H1 (cell line): ENCODE data around the gene RSPH9. TPM values are rescaled to one million over a fixed set of nuclear protein-coding genes. Genes with fewer than 3 reads are reported as not detected.

Experiments used
- CTCF ChIA-PET: fragments of 300-600 bp; sonication (Branson Sonifier 250); formaldehyde crosslinking; loops from one replicate; lab custom pipeline; 2021; ENCODE audit not compliant: partially characterized antibody; lab: Charles Lee
- POLR2A ChIA-PET: fragments of 300-600 bp; sonication (Branson Sonifier 250); formaldehyde crosslinking; loops from one replicate; lab custom pipeline; 2021; ENCODE audit warnings: inconsistent platforms; ENCODE audit not compliant: partially characterized antibody; lab: Charles Lee
- DNase-seq, 2 experiments: peaks; one replicate each; pipeline versions ENCODE4 v3.0.0 to v3.0.0-alpha.2; 2010 to 2022; ENCODE audit warnings: low spot score in 2 of 2, low read depth in 1 of 2, mixed read lengths in 1 of 2
- FAIRE-seq: peaks from 2 replicates; lab custom pipeline; 2011; peaks lifted over from hg19 to GRCh38; lab: Jason Lieb, UNC
- H2AFZ ChIP-seq: 2 replicates; pipeline ENCODE4 v1.8.1; 2012; ENCODE audit warnings: low read length, inconsistent platforms
- H2AK5ac ChIP-seq: 2 replicates; pipeline ENCODE4 v1.6.1; 2013; ENCODE audit warnings: low read depth, low read length
- H2BK120ac ChIP-seq: replicated peaks from 2 replicates; pipeline ENCODE3; 2013; ENCODE audit warnings: low read depth, low read length, inconsistent platforms
- H2BK12ac ChIP-seq: 2 replicates; pipeline ENCODE4 v1.6.1; 2013; ENCODE audit warnings: low read depth, low read length
- H2BK15ac ChIP-seq: 2 replicates; pipeline ENCODE4 v1.6.1; 2013; ENCODE audit warnings: low read length
- H2BK20ac ChIP-seq: 2 replicates; pipeline ENCODE4 v1.6.1; 2013; ENCODE audit warnings: low read length
- H2BK5ac ChIP-seq: 2 replicates; pipeline ENCODE4 v1.6.1; 2013; ENCODE audit warnings: low read depth, low read length
- H3K14ac ChIP-seq: 2 replicates; pipeline ENCODE4 v1.6.1; 2013; ENCODE audit warnings: inconsistent platforms; ENCODE audit not compliant: insufficient read length
- H3K18ac ChIP-seq: 2 replicates; pipeline ENCODE4 v1.6.1; 2013; ENCODE audit warnings: low read length; ENCODE audit errors: extremely low read depth
- H3K23ac ChIP-seq: 2 replicates; pipeline ENCODE4 v1.6.1; 2013; ENCODE audit warnings: inconsistent platforms; ENCODE audit not compliant: insufficient read length
- H3K23me2 ChIP-seq: 2 replicates; pipeline ENCODE4 v1.6.1; 2013; ENCODE audit warnings: low read depth, low read length
- H3K27ac ChIP-seq: 2 replicates; pipeline ENCODE4 v1.6.1; 2011; ENCODE audit warnings: low read depth, low read length, inconsistent platforms
- H3K27me3 ChIP-seq, 4 experiments: replicated peaks in 1 of 4; 1 replicate in 1 of 4; 2 replicates in 3 of 4; pipeline versions ENCODE4 v1.6.1 to v1.8.1; 2011 to 2013; ENCODE audit warnings: low read length in 3 of 4, mild to moderate bottlenecking in 3 of 4, inconsistent platforms in 2 of 4, mixed read lengths in 2 of 4, moderate library complexity in 1 of 4; ENCODE audit not compliant: control insufficient read depth in 3 of 4, insufficient read depth in 3 of 4; ENCODE audit errors: extremely low read depth in 1 of 4
- H3K36me3 ChIP-seq, 4 experiments: 2 replicates each; pipeline versions ENCODE4 v1.6.1 to v1.8.1; 2011 to 2013; ENCODE audit warnings: mild to moderate bottlenecking in 4 of 4, low read length in 3 of 4, moderate library complexity in 2 of 4, control low read depth in 1 of 4, inconsistent platforms in 1 of 4; ENCODE audit not compliant: insufficient read depth in 4 of 4, control insufficient read depth in 2 of 4
- H3K4ac ChIP-seq: replicated peaks from 2 replicates; pipeline ENCODE3; 2013; ENCODE audit warnings: low read length, low read depth, mixed read lengths, inconsistent platforms; ENCODE audit not compliant: insufficient read length
- H3K4me1 ChIP-seq, 4 experiments: replicated peaks in 1 of 4; 1 replicate in 1 of 4; 2 replicates in 3 of 4; pipeline versions ENCODE4 v1.6.1 to v1.8.1; 2011 to 2013; ENCODE audit warnings: low read length in 3 of 4, inconsistent platforms in 2 of 4, mixed read lengths in 1 of 4; ENCODE audit not compliant: insufficient read depth in 4 of 4, control insufficient read depth in 3 of 4
- H3K4me2 ChIP-seq, 2 experiments: 2 replicates each; pipeline versions ENCODE4 v1.6.1 to v1.8.1; 2011 to 2013; ENCODE audit warnings: low read depth in 2 of 2, low read length in 2 of 2, control low read depth in 1 of 2, inconsistent platforms in 1 of 2, mild to moderate bottlenecking in 1 of 2; ENCODE audit not compliant: insufficient read depth in 1 of 2
- H3K4me3 ChIP-seq, 4 experiments: fragments of 200-600, 300-600 bp in 1 of 4; sonication (generic), shearing (Covaris generic), sonication (Bioruptor Twin) in 1 of 4; 2 replicates each; pipeline versions ENCODE4 v1.5.1 to v1.8.1; 2011 to 2016; ENCODE audit warnings: low read length in 4 of 4, low read depth in 3 of 4, control low read depth in 2 of 4, inconsistent platforms in 2 of 4, mild to moderate bottlenecking in 2 of 4, mixed read lengths in 1 of 4, moderate library complexity in 1 of 4; ENCODE audit not compliant: insufficient read depth in 2 of 4; ENCODE audit errors: extremely low read depth in 1 of 4
- H3K56ac ChIP-seq: replicated peaks from 2 replicates; pipeline ENCODE3; 2013; ENCODE audit warnings: low read depth, mild to moderate bottlenecking, mixed read lengths, low read length, inconsistent platforms; ENCODE audit not compliant: insufficient read length
- H3K79me1 ChIP-seq: 2 replicates; pipeline ENCODE4 v1.6.1; 2013; ENCODE audit warnings: low read depth, low read length, control low read depth
- H3K79me2 ChIP-seq, 2 experiments: 2 replicates each; pipeline versions ENCODE4 v1.6.1 to v1.8.1; 2012 to 2013; ENCODE audit warnings: low read length in 2 of 2, mild to moderate bottlenecking in 2 of 2, inconsistent platforms in 1 of 2; ENCODE audit not compliant: insufficient read depth in 2 of 2, control insufficient read depth in 1 of 2
- H3K9ac ChIP-seq, 4 experiments: replicated peaks in 1 of 4; 1 replicate in 1 of 4; 2 replicates in 3 of 4; pipeline versions ENCODE4 v1.6.1 to v1.8.1; 2011 to 2013; ENCODE audit warnings: low read depth in 3 of 4, low read length in 3 of 4, control low read depth in 2 of 4, mild to moderate bottlenecking in 2 of 4, moderate library complexity in 2 of 4, inconsistent platforms in 1 of 4; ENCODE audit errors: extremely low read depth in 1 of 4
- H3K9me3 ChIP-seq, 2 experiments: 2 replicates each; pipeline versions ENCODE4 v1.6.1 to v1.8.1; 2012 to 2013; ENCODE audit warnings: mild to moderate bottlenecking in 2 of 2, moderate library complexity in 2 of 2, control low read depth in 1 of 2, inconsistent platforms in 1 of 2, low read depth in 1 of 2, low read length in 1 of 2, mixed read lengths in 1 of 2; ENCODE audit not compliant: insufficient read depth in 2 of 2
- H4K20me1 ChIP-seq, 2 experiments: replicated peaks in 1 of 2; 2 replicates each; pipeline versions ENCODE3 to v1.8.1; 2011 to 2013; ENCODE audit warnings: inconsistent platforms in 2 of 2, low read length in 2 of 2, mild to moderate bottlenecking in 1 of 2; ENCODE audit not compliant: insufficient read depth in 2 of 2, control insufficient read depth in 1 of 2
- H4K5ac ChIP-seq: 2 replicates; pipeline ENCODE4 v1.6.1; 2013; ENCODE audit warnings: low read length, low read depth, mixed read lengths, inconsistent platforms; ENCODE audit not compliant: insufficient read length
- H4K8ac ChIP-seq: 2 replicates; pipeline ENCODE4 v1.8.0; 2013; ENCODE audit warnings: mild to moderate bottlenecking, moderate library complexity, low read length, inconsistent platforms; ENCODE audit not compliant: insufficient read depth; ENCODE audit errors: extremely low read depth
- H4K91ac ChIP-seq: replicated peaks from 2 replicates; pipeline ENCODE3; 2013; ENCODE audit warnings: low read length, mixed read lengths, inconsistent platforms; ENCODE audit not compliant: insufficient read length
- JUND ChIP-seq: IDR thresholded peaks from 2 replicates; pipeline ENCODE4 v1.6.1; 2011; ENCODE audit warnings: mild to moderate bottlenecking, improper control_type of control experiment, low read length
- NANOG ChIP-seq: IDR thresholded peaks from 2 replicates; pipeline ENCODE4 v1.6.1; 2011; ENCODE audit warnings: low read length, low read depth, mild to moderate bottlenecking, inconsistent platforms; ENCODE audit not compliant: insufficient read depth, poor library complexity, severe bottlenecking
- POLR2A ChIP-seq, 2 experiments: IDR thresholded peaks; 1 replicate in 1 of 2; 2 replicates in 1 of 2; pipeline ENCODE4 v1.6.1; 2011; ENCODE audit warnings: low read depth in 2 of 2, low read length in 2 of 2, mild to moderate bottlenecking in 2 of 2; ENCODE audit errors: control extremely low read depth in 1 of 2
- POU5F1 ChIP-seq: IDR thresholded peaks from 2 replicates; pipeline ENCODE4 v1.6.1; 2011; ENCODE audit warnings: low read depth, mild to moderate bottlenecking, low read length, moderate library complexity
- RFX5 ChIP-seq: IDR thresholded peaks from 2 replicates; pipeline ENCODE4 v1.6.1; 2011; ENCODE audit warnings: low read depth, low read length, improper control_type of control experiment, borderline replicate concordance
- SAP30 ChIP-seq: fragments of 300-600 bp; sonication (generic); IDR thresholded peaks from 2 replicates; pipeline ENCODE4 v1.7.1; 2012; ENCODE audit warnings: low read length, moderate library complexity, mild to moderate bottlenecking, inconsistent platforms; ENCODE audit not compliant: insufficient read depth, insufficient replicate concordance
- USF2 ChIP-seq: IDR thresholded peaks from 2 replicates; pipeline ENCODE4 v1.6.1; 2011; ENCODE audit warnings: low read length, improper control_type of control experiment
- WGBS, 2 experiments: shearing (Covaris generic) in 1 of 2; methylation state at CpG; one replicate each; pipeline versions ENCODE4 v1.1.6 to v1.1.7; 2013 to 2015; ENCODE audit warnings: low lambda C conversion rate in 2 of 2, mixed read lengths in 2 of 2, inconsistent platforms in 1 of 2, low coverage in 1 of 2, missing lambda C conversion rate in 1 of 2; ENCODE audit not compliant: insufficient replicate concordance in 2 of 2, insufficient coverage in 1 of 2, insufficient read length in 1 of 2; ENCODE audit errors: extremely low coverage in 1 of 2, missing lambda C conversion rate in 1 of 2; 5-methylcytosine and 5-hydroxymethylcytosine counted together
- polyA plus RNA-seq, 7 experiments: library from polyadenylated mRNA; depleted of rRNA in 3 of 7; stranded (reverse) in 5 of 7; unstranded in 2 of 7; fragments of >200 nt in 5 of 7; fragments of 200-250 nt in 2 of 7; gene quantifications; 1 replicate in 5 of 7; 2 replicates in 1 of 7; 4 replicates in 1 of 7; pipeline versions ENCODE4 v1.2.1 to v1.2.3, GENCODE V29; 2011 to 2013; ENCODE audit warnings: missing spikeins in 2 of 7, mixed read lengths in 2 of 7
- total RNA-seq: library from RNA; stranded (reverse); fragmentation: NEBNext Ultra II Directional; extraction: Animal tissue kit (Norgen Biotek cat#: 25700); gene quantifications from 2 replicates; pipeline ENCODE4 v1.2.1, GENCODE V29; 2021

The RSPH9 gene
- total and polyA plus RNA-seq, 2 of the 8 experiments (the other 6 are each of a cell fraction or from before 2014, with no cell fraction given), result 0.15 to 0.23 TPM

GRCh38 chr6:43717822-43718221 is 73.0 kb downstream of the RSPH9 start:
- ChIA-PET CTCF (interaction anchor here (7.4 kb wide), 1 partner anchor 44 kb away, joined by 89 read pairs; no protein-coding TSS in a partner anchor), POLR2A (no interaction called here)
- FAIRE-seq, result no peak

More at GRCh38 chr6:43717822-43718221, 73.0 kb downstream of the RSPH9 start:
- Histone ChIP-seq H3K79me1 (no peaks in the 10 kb centered on the region), H3K4ac (no peak overlapping the region), H3K14ac (no peak overlapping the region), H3K79me2 (no peaks in the 10 kb centered on the region), H3K23me2 (no peaks in the 10 kb centered on the region), H4K91ac (no peak overlapping the region), H3K9ac (no peak overlapping the region), H2BK20ac (no peak overlapping the region), H4K5ac (no peak overlapping the region), H3K4me1 (peaks cover 0 to 7% (median 4%) of the 10 kb centered on the region in 4 experiments; a peak in 4 of 7 replicates), H3K27me3 (no peaks in the 10 kb centered on the region), H3K36me3 (no peaks in the 10 kb centered on the region), H3K27ac (no peak overlapping the region), H3K4me3 (no peak overlapping the region), H4K8ac (no peak overlapping the region), H2AK5ac (no peak overlapping the region), H3K18ac (no peak overlapping the region), H3K23ac (no peak overlapping the region), H2BK15ac (no peak overlapping the region), H3K4me2 (no peak overlapping the region), H4K20me1 (no peaks in the 10 kb centered on the region), H2AFZ (no peak overlapping the region), H2BK120ac (no peak overlapping the region), H2BK12ac (no peak overlapping the region), H2BK5ac (0 out of 2 replicates have a peak overlapping the region, but pooled peaks have one; percentile 4), H3K56ac (no peak overlapping the region), H3K9me3 (no peaks in the 10 kb centered on the region)
- no peak for DNase-seq
- 92% methylated on average over 12 of the region's 12 CpGs; no CpG with 5 or more reads in 1 of the 2 experiments for WGBS, 2 experiments
- TF ChIP-seq JUND (no peak), NANOG (no peak), POU5F1 (no peak), POLR2A (IDR thresholded peaks at IDR 0.05; ENCODE audit: control extremely low read depth in 1 of 2, low read depth in 2 of 2, low read length in 2 of 2) (no peak), SAP30 (no peak), USF2 (no peak), RFX5 (no peak)
